ENCODE data around the gene TRPV6. TPM values are rescaled to one million over a fixed set of nuclear protein-coding genes. Genes with fewer than 3 reads are reported as not detected.

Gene TRPV6
- total and polyA plus RNA-seq, 2 donors from 2014 or later: 4.4 to 5.5 TPM

DNA sequence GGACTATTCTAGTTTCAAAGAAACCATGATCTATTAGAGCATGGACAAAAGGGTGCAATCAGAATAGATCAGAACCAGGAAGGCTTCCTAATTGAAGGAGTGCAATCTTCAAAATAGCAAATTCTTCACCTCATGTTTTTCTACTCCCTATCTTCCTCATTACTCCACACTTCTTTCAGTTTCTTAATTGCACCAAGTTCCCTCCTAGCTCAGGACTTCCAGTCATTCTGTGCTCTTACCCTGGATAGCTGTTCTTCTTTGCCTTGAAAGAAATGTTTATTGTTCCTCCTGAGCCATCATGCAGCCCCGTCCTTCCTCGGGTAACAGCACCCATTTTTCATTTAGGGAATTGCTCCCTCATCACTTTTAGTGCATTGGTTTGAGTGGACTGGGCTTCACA is 24.9 kb upstream of the TRPV6 start:
- no peak for TF ChIP-seq CTCF (IDR thresholded peaks at IDR 0.05; ENCODE audit: borderline replicate concordance, extremely low read depth, insufficient read depth)
- FAIRE-seq: no peak

GRCh38 chr7:142910031-142910433 is 24.5 kb upstream of the TRPV6 start:
- intact Hi-C loops (cut with DNase I): no loop called here
- H3K4me3 ChIP-seq (ENCODE audit: low read length in 3 of 3): no peak overlapping the region
- no peaks in the 10 kb centered on the region for H3K9me3 ChIP-seq (ENCODE audit: control insufficient read depth in 2 of 3, insufficient read depth in 1 of 3, low read length in 3 of 3)
- no peak for TF ChIP-seq CTCF (IDR thresholded peaks at IDR 0.05; ENCODE audit: borderline replicate concordance, extremely low read depth, insufficient read depth)
- H3K36me3 ChIP-seq (ENCODE audit: control insufficient read depth in 2 of 3, insufficient read depth in 3 of 3, low read length in 3 of 3): no peaks in the 10 kb centered on the region
- H3K27ac ChIP-seq (ENCODE audit: low read depth in 2 of 2, low read length in 2 of 2): no peak overlapping the region
- no peak overlapping the region for H3K9ac ChIP-seq (ENCODE audit: low read length in 3 of 3)
- H3K27me3 ChIP-seq (ENCODE audit: control insufficient read depth, insufficient read depth, low read length): no peaks in the 10 kb centered on the region
- FAIRE-seq (no peak), DNase-seq (no peak)
- peaks cover 0 to 2% (median 0%) of the 10 kb centered on the region in 3 donors for H3K4me1 ChIP-seq (ENCODE audit: control insufficient read depth in 2 of 3, insufficient read depth in 2 of 3, low read depth in 1 of 3, low read length in 3 of 3)

More for the DNA sequence above, 24.9 kb upstream of the TRPV6 start:
- Histone ChIP-seq H3K9ac (ENCODE audit: low read length in 3 of 3) (no peak overlapping the region), H3K9me3 (ENCODE audit: control insufficient read depth in 2 of 3, insufficient read depth in 1 of 3, low read length in 3 of 3) (no peaks in the 10 kb centered on the region), H3K4me1 (ENCODE audit: control insufficient read depth in 2 of 3, insufficient read depth in 2 of 3, low read depth in 1 of 3, low read length in 3 of 3) (peaks cover 0 to 2% (median 0%) of the 10 kb centered on the region in 3 donors), H3K27me3 (ENCODE audit: control insufficient read depth, insufficient read depth, low read length) (no peaks in the 10 kb centered on the region), H3K4me3 (ENCODE audit: low read length in 3 of 3) (no peak overlapping the region), H3K36me3 (ENCODE audit: control insufficient read depth in 2 of 3, insufficient read depth in 3 of 3, low read length in 3 of 3) (no peaks in the 10 kb centered on the region), H3K27ac (ENCODE audit: low read depth in 2 of 2, low read length in 2 of 2) (no peak overlapping the region)
- intact Hi-C loops (cut with DNase I): no loop called here
- no peak for DNase-seq

DNA sequence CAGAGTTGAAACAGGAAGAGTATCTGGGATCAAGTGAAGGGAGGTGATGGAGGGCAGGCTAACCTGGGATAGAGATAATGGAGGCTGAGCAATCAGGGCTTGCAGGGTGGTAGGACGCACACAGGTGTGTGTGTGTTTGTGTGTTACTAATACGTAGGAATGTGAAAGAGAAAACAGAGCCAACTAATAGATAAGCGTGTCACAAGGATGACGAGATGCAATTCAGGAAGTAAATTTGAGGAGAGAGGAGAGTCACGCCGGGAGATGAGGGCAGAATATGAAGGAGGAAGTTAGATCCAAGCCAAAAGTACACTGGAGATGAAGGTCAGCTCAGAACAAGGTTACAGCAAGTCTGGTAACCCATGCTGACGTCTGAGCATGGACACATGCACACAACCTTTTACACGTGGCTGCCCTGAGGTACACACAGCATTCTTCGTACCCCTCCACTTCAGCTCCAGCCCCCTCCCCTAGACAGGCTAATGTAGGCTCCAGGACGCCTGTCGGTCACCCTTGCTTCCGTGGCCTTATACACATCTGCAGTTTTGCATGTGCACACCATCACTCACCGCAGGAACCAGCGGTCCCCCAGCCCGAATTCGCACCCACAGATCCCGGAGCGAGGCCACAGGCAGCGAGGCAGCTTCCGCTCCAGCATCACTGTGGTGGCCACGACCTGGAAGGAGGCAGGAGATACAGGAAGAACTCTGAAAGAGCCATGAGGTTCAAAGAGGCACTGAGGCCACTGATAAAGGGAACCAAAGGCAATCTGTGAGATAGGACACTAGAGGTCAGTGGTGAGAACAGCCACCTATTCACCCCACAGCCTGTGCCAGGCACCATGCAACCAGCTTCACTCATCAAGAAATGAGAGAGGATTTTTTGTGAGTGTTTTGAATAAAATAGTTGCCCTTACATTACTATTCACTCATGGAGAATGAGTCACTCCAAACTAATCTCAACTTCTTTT is 23.7 kb upstream of the TRPV6 start:
- no peak overlapping the region for H3K4me3 ChIP-seq (ENCODE audit: low read length in 3 of 3)
- no peaks in the 10 kb centered on the region for H3K36me3 ChIP-seq (ENCODE audit: control insufficient read depth in 2 of 3, insufficient read depth in 3 of 3, low read length in 3 of 3)
- no peak overlapping the region for H3K27ac ChIP-seq (ENCODE audit: low read depth in 2 of 2, low read length in 2 of 2)
- peaks cover 0 to 2% (median 0%) of the 10 kb centered on the region in 3 donors for H3K4me1 ChIP-seq (ENCODE audit: control insufficient read depth in 2 of 3, insufficient read depth in 2 of 3, low read depth in 1 of 3, low read length in 3 of 3)
- TF ChIP-seq CTCF (IDR thresholded peaks at IDR 0.05; ENCODE audit: borderline replicate concordance, extremely low read depth, insufficient read depth): peak; percentile 26
- intact Hi-C loops (cut with DNase I): no loop called here
- no peaks in the 10 kb centered on the region for H3K27me3 ChIP-seq (ENCODE audit: control insufficient read depth, insufficient read depth, low read length)
- peaks cover 0 to 4% (median 2%) of the 10 kb centered on the region in 3 donors for H3K9me3 ChIP-seq (ENCODE audit: control insufficient read depth in 2 of 3, insufficient read depth in 1 of 3, low read length in 3 of 3)
- DNase-seq: no peak
- no peak for FAIRE-seq
- no peak overlapping the region for H3K9ac ChIP-seq (ENCODE audit: low read length in 3 of 3)
